GM23248 (cell line): ENCODE results near the gene CCL4L2. TPM values are rescaled to one million over a fixed set of nuclear protein-coding genes. Genes with fewer than 3 reads are reported as not detected.
"Not testable (repeated sequence)": the region's sequence is repeated elsewhere in the genome, so short reads cannot be mapped to it uniquely, and the experiment has no call there.

Experiments
- DNase-seq: peaks from one replicate; pipeline ENCODE4 v3.0.0-alpha.2; 2015
- H2AFZ ChIP-seq: fragments of 200-600 bp; sonication (generic); 2 replicates; pipeline ENCODE4 v1.6.1; 2016; ENCODE audit warnings: antibody characterized with exemption
- H3F3A ChIP-seq: fragments of 200-600 bp; sonication (generic); 2 replicates; pipeline ENCODE4 v1.6.1; 2016; ENCODE audit warnings: mild to moderate bottlenecking, antibody characterized with exemption, mixed run types; ENCODE audit not compliant: insufficient read depth
- H3K27ac ChIP-seq: fragments of 200-600 bp; sonication (generic); 2 replicates; pipeline ENCODE4 v1.5.1; 2016; ENCODE audit warnings: mild to moderate bottlenecking
- H3K27me3 ChIP-seq: fragments of 200-600 bp; sonication (generic); replicated peaks from 2 replicates; pipeline ENCODE4 v1.6.1; 2016; ENCODE audit warnings: mild to moderate bottlenecking; ENCODE audit not compliant: insufficient read depth
- H3K36me3 ChIP-seq: fragments of 200-600 bp; sonication (generic); 2 replicates; pipeline ENCODE4 v1.6.1; 2016; ENCODE audit warnings: low read depth, mild to moderate bottlenecking
- H3K4me1 ChIP-seq: fragments of 200-600 bp; sonication (generic); 2 replicates; pipeline ENCODE4 v1.6.1; 2016; ENCODE audit warnings: mild to moderate bottlenecking; ENCODE audit not compliant: insufficient read depth
- H3K4me2 ChIP-seq: fragments of 200-600 bp; sonication (generic); one replicate; pipeline ENCODE4 v1.6.1; 2016; ENCODE audit warnings: mild to moderate bottlenecking; ENCODE audit not compliant: unreplicated experiment
- H3K4me3 ChIP-seq: fragments of 200-600 bp; sonication (generic); 2 replicates; pipeline ENCODE4 v1.5.1; 2016; ENCODE audit warnings: mild to moderate bottlenecking
- H3K79me2 ChIP-seq: fragments of 200-600 bp; sonication (generic); 2 replicates; pipeline ENCODE4 v1.6.1; 2016; ENCODE audit warnings: mild to moderate bottlenecking; ENCODE audit not compliant: insufficient read depth
- H3K9ac ChIP-seq: fragments of 200-600 bp; sonication (generic); 2 replicates; pipeline ENCODE4 v1.6.1; 2016; ENCODE audit warnings: mild to moderate bottlenecking
- H3K9me2 ChIP-seq: fragments of 200-600 bp; sonication (generic); 2 replicates; pipeline ENCODE4 v1.6.1; 2016; ENCODE audit warnings: mixed run types, mild to moderate bottlenecking, moderate library complexity; ENCODE audit not compliant: insufficient read depth
- H3K9me3 ChIP-seq: fragments of 200-600 bp; sonication (generic); one replicate; pipeline ENCODE4 v1.6.1; 2017; ENCODE audit warnings: low read depth
- H4K20me1 ChIP-seq: fragments of 200-600 bp; sonication (generic); 2 replicates; pipeline ENCODE4 v1.6.0; 2016; ENCODE audit not compliant: insufficient read depth
- EZH2 ChIP-seq: fragments of 200-600 bp; sonication (generic); IDR thresholded peaks from 2 replicates; pipeline ENCODE4 v1.6.1; 2018; ENCODE audit warnings: antibody characterized with exemption, mild to moderate bottlenecking; ENCODE audit not compliant: insufficient read depth, poor library complexity, severe bottlenecking
- EZH2phosphoT487 ChIP-seq: fragments of 200-600 bp; sonication (generic); IDR thresholded peaks from 2 replicates; pipeline ENCODE4 v1.6.1; 2018; ENCODE audit warnings: antibody characterized with exemption, moderate library complexity, mild to moderate bottlenecking, low read depth; ENCODE audit not compliant: insufficient read depth
- WGBS, 2 experiments: methylation state at CpG; one replicate each; pipeline ENCODE4 v1.1.6; 2015 to 2017; ENCODE audit warnings: low lambda C conversion rate in 2 of 2, low coverage in 1 of 2; ENCODE audit errors: missing lambda C conversion rate in 2 of 2; 5-methylcytosine and 5-hydroxymethylcytosine counted together
- in situ Hi-C: fragments of 300-500 bp; cut with MboI; formaldehyde crosslinking; loops from 2 replicates; pipeline ENCODE4 v1.15.0; 2020
- polyA plus RNA-seq: library from polyadenylated mRNA; unstranded; fragments of >200 nt; fragmentation: Nextera tagmentation; extraction: Ambion mirVana; gene quantifications from 2 replicates; pipeline ENCODE4 v1.2.1, GENCODE V29; 2016
- total RNA-seq: library from RNA; depleted of rRNA; stranded (reverse); fragments of >200 nt; shearing (Covaris generic); gene quantifications from 2 replicates; pipeline ENCODE4 v1.2.3, GENCODE V29; 2014

The CCL4L2 gene
- total and polyA plus RNA-seq, 2 experiments from 2014 or later = 0.69 TPM; not detected in 1

DNA sequence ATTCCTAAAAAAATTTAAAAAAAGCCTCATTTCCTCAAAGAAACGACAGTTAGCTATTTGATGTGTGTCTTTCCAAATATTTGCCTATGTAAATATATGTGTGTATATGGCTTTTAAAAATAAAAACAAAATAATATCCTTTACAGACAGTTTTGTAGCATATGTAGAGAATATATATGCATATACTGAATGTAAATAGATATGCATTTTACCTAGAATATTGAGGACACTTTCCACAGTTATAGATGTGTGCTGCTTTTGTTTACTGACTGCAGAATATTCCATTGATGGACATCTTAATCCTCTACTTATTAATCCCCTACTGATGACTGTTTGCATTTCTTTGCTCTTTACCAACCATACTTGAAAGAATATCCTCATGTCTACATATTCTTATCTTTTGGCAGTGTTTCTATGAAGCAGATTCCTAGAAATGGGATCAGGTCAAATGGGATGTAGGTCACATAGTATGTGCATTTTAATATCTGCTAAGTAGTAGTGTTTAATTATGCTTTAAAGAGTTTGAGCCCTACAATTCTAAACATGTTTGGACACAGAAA lies 17.6 kb upstream of the CCL4L2 start:
- H2AFZ ChIP-seq = no peak overlapping the region
- no peaks in the 10 kb centered on the region for H3K79me2 ChIP-seq
- no peaks in the 10 kb centered on the region for H3K9me3 ChIP-seq
- H3K4me2 ChIP-seq = no peak overlapping the region
- H3K4me1 ChIP-seq = peaks cover 14% of the 10 kb centered on the region
- H3F3A ChIP-seq = peaks cover 21% of the 10 kb centered on the region; the same call in 1 of the 2 replicates
- H3K9ac ChIP-seq = no peak overlapping the region
- in situ Hi-C loops = no loop called here
- H3K27ac ChIP-seq = no peak overlapping the region
- H3K36me3 ChIP-seq = no peaks in the 10 kb centered on the region
- H3K4me3 ChIP-seq = no peak overlapping the region
- no peaks in the 10 kb centered on the region for H3K9me2 ChIP-seq
- TF ChIP-seq EZH2 (no peak), EZH2phosphoT487 (no peak)
- no peaks in the 10 kb centered on the region for H3K27me3 ChIP-seq
- no peaks in the 10 kb centered on the region for H4K20me1 ChIP-seq
- DNase-seq = no peak
- 44 to 51% methylated on average over 1 of the region's 1 CpG for WGBS, 2 experiments

DNA sequence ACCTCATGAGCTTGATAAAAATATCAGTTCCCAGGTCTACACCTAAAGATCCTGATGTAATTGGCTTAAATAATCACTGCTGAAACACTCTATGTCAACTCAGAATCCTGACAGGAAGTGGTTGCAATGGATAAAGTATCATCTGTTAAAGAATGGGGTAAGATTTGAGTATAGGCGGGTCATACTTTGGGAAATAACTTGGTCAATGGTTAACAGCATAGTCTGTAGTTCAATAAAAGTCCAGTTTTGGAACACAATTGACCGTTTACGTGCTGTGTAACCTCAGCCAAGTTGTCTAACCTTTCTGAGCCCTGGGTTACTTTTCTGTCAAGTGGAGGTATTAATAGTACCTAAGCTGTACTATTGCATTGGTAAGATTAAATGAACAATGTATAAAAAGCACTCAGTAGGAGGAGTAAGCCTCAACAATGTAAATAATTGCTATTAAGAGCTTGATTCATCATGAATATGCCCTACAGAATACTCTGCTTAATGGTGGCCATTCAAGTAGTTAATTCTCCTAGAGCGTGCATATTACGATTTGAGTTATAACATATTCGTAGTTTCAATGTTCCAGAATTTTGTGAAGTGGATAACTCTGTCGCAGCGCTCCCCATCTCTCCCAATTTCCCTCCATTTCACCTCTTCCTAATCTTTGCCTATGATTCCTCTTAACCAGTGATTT lies 16.6 kb upstream of the CCL4L2 start:
- Histone ChIP-seq H3F3A (peaks cover 21% of the 10 kb centered on the region; the same call in 1 of the 2 replicates), H3K4me1 (peaks cover 14% of the 10 kb centered on the region)
- H3K9me3 ChIP-seq, H4K20me1 ChIP-seq, H3K4me2 ChIP-seq, H3K27ac ChIP-seq, H3K9me2 ChIP-seq, H3K79me2 ChIP-seq, H2AFZ ChIP-seq, H3K27me3 ChIP-seq, H3K4me3 ChIP-seq, DNase-seq, H3K36me3 ChIP-seq, H3K9ac ChIP-seq, in situ Hi-C loops: not testable (repeated sequence)
- WGBS, 2 experiments = 73 to 91% methylated on average over 6 to 8 of the region's 8 CpGs

DNA sequence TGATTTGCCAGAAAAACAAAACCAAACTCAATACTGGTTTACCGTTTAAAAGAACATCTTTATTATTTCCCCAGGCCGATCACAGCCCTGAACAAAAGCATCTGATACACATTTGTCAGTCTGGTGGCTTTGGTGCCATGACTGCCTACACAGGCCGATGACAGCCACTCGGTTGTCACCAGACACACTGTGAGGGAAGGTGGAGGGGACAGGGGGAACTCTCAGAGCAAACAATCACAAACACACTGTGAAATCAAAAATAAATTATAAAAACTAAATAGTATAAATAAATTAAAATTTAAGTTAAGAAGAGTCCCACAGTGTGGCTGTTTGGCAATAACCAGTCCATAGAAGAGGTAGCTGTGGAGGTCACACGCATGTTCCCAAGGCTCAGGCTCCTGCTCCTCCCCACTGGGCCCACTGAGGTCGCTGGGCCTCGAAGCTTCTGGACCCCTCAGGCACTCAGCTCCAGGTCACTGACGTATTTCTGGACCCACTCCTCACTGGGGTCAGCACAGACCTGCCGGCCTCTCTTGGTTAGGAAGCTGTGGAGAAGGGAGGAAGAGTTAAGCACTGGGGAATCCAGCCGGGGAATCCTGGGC lies 15.9 kb upstream of the CCL4L2 start:
- H3K4me3 ChIP-seq, H3K27ac ChIP-seq, DNase-seq, H4K20me1 ChIP-seq, H3K4me2 ChIP-seq, H2AFZ ChIP-seq, H3K9me3 ChIP-seq, H3K36me3 ChIP-seq, H3K27me3 ChIP-seq, H3K9me2 ChIP-seq, in situ Hi-C loops, H3K9ac ChIP-seq, H3K79me2 ChIP-seq: not testable (repeated sequence)
- Histone ChIP-seq H3F3A (peaks cover 21% of the 10 kb centered on the region; the same call in 1 of the 2 replicates), H3K4me1 (peaks cover 14% of the 10 kb centered on the region)
- 77 to 78% methylated on average over 10 of the region's 10 CpGs for WGBS, 2 experiments

DNA sequence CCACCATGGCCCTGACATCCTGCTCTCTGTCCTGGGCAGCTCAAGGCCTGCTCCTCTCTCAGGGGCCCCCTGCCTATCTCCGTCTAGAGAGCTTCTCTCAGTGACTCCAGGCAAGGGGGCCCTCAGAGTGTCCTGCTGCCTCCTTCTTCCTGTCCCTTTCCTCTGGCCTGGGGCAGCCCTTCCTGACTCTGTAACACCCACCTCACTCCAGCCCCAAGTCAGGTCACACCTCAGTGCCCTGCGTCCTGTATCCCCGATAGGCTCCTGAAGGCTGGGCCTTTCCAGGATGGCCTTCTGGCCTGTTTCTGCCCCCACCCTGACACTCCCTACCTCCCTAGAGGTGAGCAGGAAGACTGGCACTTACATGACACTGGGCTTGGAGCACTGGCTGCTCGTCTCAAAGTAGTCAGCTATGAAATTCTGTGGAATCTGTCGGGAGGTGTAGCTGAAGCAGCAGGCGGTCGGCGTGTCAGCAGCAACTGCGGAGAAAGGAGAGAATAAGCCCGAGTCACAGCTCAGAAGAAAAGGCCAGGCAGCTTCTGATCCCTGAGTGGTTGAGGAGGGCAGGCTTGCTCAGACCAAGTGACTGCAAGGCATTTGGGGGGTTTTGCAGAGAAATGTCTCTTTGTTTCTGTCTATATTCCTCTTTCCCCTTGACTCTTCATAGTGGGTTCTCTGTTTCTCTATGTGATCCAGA lies 15.3 kb upstream of the CCL4L2 start:
- no peak for DNase-seq
- Histone ChIP-seq H3K9me2 (no peaks in the 10 kb centered on the region), H3K4me3 (no peak overlapping the region), H4K20me1 (no peaks in the 10 kb centered on the region), H2AFZ (no peak overlapping the region), H3K36me3 (no peaks in the 10 kb centered on the region), H3K9ac (no peak overlapping the region), H3K4me2 (no peak overlapping the region), H3K9me3 (no peaks in the 10 kb centered on the region), H3K79me2 (no peaks in the 10 kb centered on the region), H3K27me3 (no peaks in the 10 kb centered on the region), H3F3A (peaks cover 21% of the 10 kb centered on the region; the same call in 1 of the 2 replicates), H3K27ac (no peak overlapping the region), H3K4me1 (peaks cover 14% of the 10 kb centered on the region)
- TF ChIP-seq EZH2 (no peak), EZH2phosphoT487 (no peak)
- 75% methylated on average over 10 of the region's 10 CpGs for WGBS, 2 experiments
- in situ Hi-C loops = no loop called here
